Astrocyte of the cerebellum (primary cell): ENCODE results near the gene CACNA1H.

Source experiments
- DNase-seq: peaks from one replicate; pipeline ENCODE4 v3.0.0-alpha.2; 2011; ENCODE audit warnings: low read depth
- H3K4me3 ChIP-seq: 2 replicates; pipeline ENCODE4 v1.5.1; 2011; ENCODE audit warnings: mild to moderate bottlenecking, low read depth, low read length, moderate library complexity
- CTCF ChIP-seq: IDR thresholded peaks from 2 replicates; pipeline ENCODE4 v1.5.1; 2012; ENCODE audit warnings: low read length, low read depth, moderate library complexity, mild to moderate bottlenecking; ENCODE audit errors: missing control alignments
- in situ Hi-C: cut with HindIII; loops from 2 replicates; pipeline ENCODE4 v1.10.0; 2017; ENCODE audit warnings: low sequenced_read_pairs

The CACNA1H gene

GRCh38 chr16:1220098-1220728, 67.3 kb downstream of the CACNA1H start:
- no peak for DNase-seq
- in situ Hi-C loops, result no loop called here
- H3K4me3 ChIP-seq, result no peak overlapping the region
- TF ChIP-seq CTCF, result no peak

GRCh38 chr16:1220841-1221627, 68.1 kb downstream of the CACNA1H start:
- no peak overlapping the region for H3K4me3 ChIP-seq
- no peak for DNase-seq
- in situ Hi-C loops, result no loop called here
- TF ChIP-seq CTCF, result no peak

- no peak overlapping the region for H3K4me3 ChIP-seq
- DNase-seq, result no peak
- in situ Hi-C loops, result no loop called here
- TF ChIP-seq CTCF, result no peak
These were observed 69.0 kb downstream of the CACNA1H start for GRCh38 chr16:1221628-1222552.

DNA sequence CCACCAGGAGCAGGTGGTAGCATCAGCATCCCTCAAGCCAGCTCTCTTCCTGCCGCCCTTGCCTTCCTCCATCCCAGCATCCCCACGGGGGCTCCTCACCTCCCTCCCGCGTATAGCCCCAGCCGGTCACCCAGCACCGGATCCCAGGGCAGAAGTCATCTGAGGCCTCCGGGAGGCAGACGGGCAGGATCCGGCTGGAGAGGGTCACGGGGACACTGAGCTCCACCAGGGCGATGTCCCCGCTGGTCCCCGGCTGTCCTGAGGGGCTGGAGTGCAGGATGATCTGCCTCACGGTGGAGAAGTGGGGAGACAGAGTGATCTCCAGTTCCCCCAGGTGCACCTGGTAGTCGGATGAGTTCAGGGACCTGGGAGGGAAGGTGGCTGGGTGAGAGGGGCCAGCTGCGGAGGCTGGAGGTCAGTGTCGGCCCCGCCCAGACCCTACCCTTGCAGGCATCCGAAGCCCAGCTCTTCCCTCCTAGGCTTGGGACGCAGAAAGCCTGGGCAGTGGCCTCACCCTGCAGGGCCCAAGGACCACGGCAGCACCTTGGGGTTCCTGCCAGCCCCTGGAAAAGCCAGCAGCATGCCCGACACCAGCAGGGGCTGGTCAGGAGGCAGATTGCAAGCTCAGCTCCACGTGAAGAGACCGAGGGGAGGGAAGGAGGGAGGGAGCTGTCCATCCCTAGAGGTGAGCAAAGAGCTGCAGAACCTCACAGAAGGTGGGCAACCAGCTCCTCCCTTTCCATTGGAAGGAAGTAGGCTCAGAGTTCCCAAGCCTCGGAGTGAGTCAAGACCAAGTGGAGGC, 69.8 kb downstream of the CACNA1H start:
- no peak for TF ChIP-seq CTCF
- H3K4me3 ChIP-seq, result no peak overlapping the region
- in situ Hi-C loops, result no loop called here
- no peak for DNase-seq

- in situ Hi-C loops, result no loop called here
- no peak for DNase-seq
- no peak overlapping the region for H3K4me3 ChIP-seq
- no peak for TF ChIP-seq CTCF
These were observed 70.7 kb downstream of the CACNA1H start for GRCh38 chr16:1223355-1224214.
